RWPE1 (cell line): ENCODE measurements around the gene IL17A.
A peak's percentile ranks its signal among the peaks of the same experiment; 100 is the strongest.

Experiments
- CTCF ChIA-PET: fragments of 350-600 bp; sonication (Branson Sonifier 250); formaldehyde crosslinking; extraction: SDS; loops from one replicate; lab custom pipeline; 2021; lab: Yijun Ruan, JAX
- POLR2A ChIA-PET: fragments of 400-600 bp; formaldehyde crosslinking; extraction: SDS; loops from one replicate; lab custom pipeline; 2020; ENCODE audit warnings: antibody characterized with exemption; ENCODE audit not compliant: low non-redundant PET; lab: Yijun Ruan, JAX
- DNase-seq: peaks from one replicate; pipeline ENCODE4 v3.0.0; 2012; ENCODE audit warnings: low spot score
- H3K27ac ChIP-seq: fragments of 450-650 bp; 2 replicates; pipeline ENCODE4 v1.5.1; 2017
- CTCF ChIP-seq: fragments of 450-650 bp; conservative IDR thresholded peaks from 2 replicates; pipeline ENCODE4 v1.5.1; 2017; ENCODE audit warnings: low read depth, mild to moderate bottlenecking

IL17A gene

GRCh38 chr6:52233975-52234823 lies 48.0 kb downstream of the IL17A start:
- no peak overlapping the region for H3K27ac ChIP-seq
- peak; percentile 71 for DNase-seq
- CTCF ChIA-PET: interaction anchor here (0.5 to 3.9 kb wide), 15 partner anchors 8 to 1651 kb away, joined by 3 to 29 read pairs (median 3); no protein-coding TSS in a partner anchor
- POLR2A ChIA-PET: no interaction called here
- TF ChIP-seq CTCF: peak; percentile 49
